ENCODE data around the gene CLEC18A. TPM values are rescaled to one million over a fixed set of nuclear protein-coding genes. Genes with fewer than 3 reads are reported as not detected.

CLEC18A gene
- total RNA-seq, 1 experiment from 2014 or later, result 1.6 TPM

GRCh38 chr16:69917311-69917710 is 33.8 kb upstream of the CLEC18A start:
- peaks cover 16 to 19% of the 10 kb centered on the region in 2 experiments for H3K4me1 Mint-ChIP-seq
- no peak overlapping the region; the same call in 1 of the 2 replicates for H3K14ac ChIP-seq (ENCODE audit: insufficient read depth, low read length)
- H3K27ac ChIP-seq (ENCODE audit: insufficient read length, low read depth, low read length), result no peak overlapping the region
- H2BK5ac ChIP-seq (ENCODE audit: insufficient read length, low read length), result no peak overlapping the region
- no peak overlapping the region for H2AK5ac ChIP-seq (ENCODE audit: insufficient read length, low read length)
- H3K9me3 ChIP-seq (ENCODE audit: control insufficient read depth, low read depth, low read length), result no peaks in the 10 kb centered on the region
- H3K4me1 ChIP-seq (ENCODE audit: insufficient read depth, low read length), result 0 out of 2 replicates have a peak, but pooled peaks cover 4% of the 10 kb centered on the region
- TF ChIP-seq CTCF (conservative IDR thresholded peaks at IDR 0.05), result no peak
- no peak overlapping the region for H4K5ac ChIP-seq (ENCODE audit: insufficient read length, low read depth, low read length)
- H3T11ph ChIP-seq (ENCODE audit: low read length), result no peak overlapping the region
- H4K91ac ChIP-seq (ENCODE audit: insufficient read length, low read depth, low read length), result no peak overlapping the region
- no peak overlapping the region for H3K4me3 Mint-ChIP-seq
- H4K8ac ChIP-seq (replicated peaks; ENCODE audit: insufficient read length, low read depth, low read length), result no peak overlapping the region
- H2BK12ac ChIP-seq (ENCODE audit: insufficient read length, low read depth, low read length), result no peak overlapping the region
- no peak overlapping the region for H2BK20ac ChIP-seq (ENCODE audit: low read depth, low read length, poor library complexity, severe bottlenecking)
- no peaks in the 10 kb centered on the region for H4K20me1 ChIP-seq (ENCODE audit: control insufficient read depth, insufficient read depth, insufficient read length)
- H2AFZ ChIP-seq (ENCODE audit: low read length), result no peak overlapping the region
- no peak overlapping the region for H3K56ac ChIP-seq (ENCODE audit: insufficient read length, low read depth, low read length)
- H2BK120ac ChIP-seq (ENCODE audit: low read depth, low read length, poor library complexity, severe bottlenecking), result no peak overlapping the region
- H3K23ac ChIP-seq (ENCODE audit: insufficient read length, low read depth, low read length), result no peak overlapping the region
- no peaks in the 10 kb centered on the region for H3K79me2 ChIP-seq (ENCODE audit: insufficient read depth, low read length)
- H2BK15ac ChIP-seq (ENCODE audit: low read depth, low read length), result no peak overlapping the region
- no peaks in the 10 kb centered on the region for H3K9me3 Mint-ChIP-seq
- no peak for DNase-seq
- H3K27me3 ChIP-seq (ENCODE audit: insufficient read depth, low read length), result no peaks in the 10 kb centered on the region
- H3K9ac ChIP-seq (ENCODE audit: extremely low read depth, insufficient read length, low read length), result no peak overlapping the region
- peak overlapping the region in 2 of 3 experiments; percentile 59 to 87; a peak in 5 of 7 replicates for H3K27ac Mint-ChIP-seq
- no peak overlapping the region for H3K4ac ChIP-seq (ENCODE audit: low read depth, low read length)
- H3K27me3 Mint-ChIP-seq (ENCODE audit: low read depth), result no peaks in the 10 kb centered on the region
- no peaks in the 10 kb centered on the region for H3K79me1 ChIP-seq (ENCODE audit: insufficient read depth, low read depth, low read length, poor library complexity, severe bottlenecking)
- no peaks in the 10 kb centered on the region for H3K23me2 ChIP-seq (ENCODE audit: insufficient read length, low read depth, low read length, poor library complexity, severe bottlenecking)
- no peak overlapping the region for H3K4me2 ChIP-seq (ENCODE audit: insufficient read depth, insufficient read length, low read length)
- no CpG with 5 or more reads among the region's 1 CpG for WGBS (ENCODE audit: extremely low coverage, insufficient read length, low lambda C conversion rate)
- H3K18ac ChIP-seq (ENCODE audit: insufficient read length, low read depth, low read length), result no peak overlapping the region
- H3K36me3 Mint-ChIP-seq (ENCODE audit: insufficient read depth in 1 of 3, low read depth in 3 of 3), result peaks cover 0 to 8% (median 2%) of the 10 kb centered on the region in 3 experiments; a peak in 4 of 7 replicates
